BJ (cell line): ENCODE measurements around the gene GALNT2. TPM values are rescaled to one million over a fixed set of nuclear protein-coding genes. Genes with fewer than 3 reads are reported as not detected.
A peak's percentile ranks its signal among the peaks of the same experiment; 100 is the strongest.

ENCODE experiments used
- CTCF ChIA-PET: fragments of 350-600 bp; formaldehyde crosslinking; extraction: SDS; loops from one replicate; lab custom pipeline; 2021; ENCODE audit warnings: antibody characterized with exemption, inconsistent platforms; lab: Yijun Ruan, JAX
- POLR2A ChIA-PET: fragments of 300-600 bp; sonication (Branson Sonifier 250); formaldehyde crosslinking; extraction: SDS; loops from one replicate; lab custom pipeline; 2021; ENCODE audit warnings: antibody characterized with exemption; lab: Charles Lee
- DNase-seq: peaks from one replicate; pipeline ENCODE4 v3.0.0-alpha.2; 2011; ENCODE audit warnings: low read depth
- H3K27me3 ChIP-seq: 2 replicates; pipeline ENCODE4 v1.6.0; 2011; ENCODE audit warnings: low read length; ENCODE audit not compliant: control insufficient read depth, insufficient read depth
- H3K36me3 ChIP-seq: 2 replicates; pipeline ENCODE4 v1.5.1; 2011; ENCODE audit warnings: low read length; ENCODE audit not compliant: control insufficient read depth, insufficient read depth
- H3K4me3 ChIP-seq: 2 replicates; pipeline ENCODE4 v1.5.1; 2011; ENCODE audit warnings: low read depth, mild to moderate bottlenecking, control low read depth, low read length
- polyA plus RNA-seq: library from polyadenylated mRNA; depleted of rRNA; stranded (reverse); fragments of >200 nt; gene quantifications from 2 replicates; pipeline ENCODE4 v1.2.3, GENCODE V29; 2011
- TF ChIP-seq, protein P1 (sequence below): IDR thresholded peaks from 2 replicates; pipeline ENCODE4 v1.5.1; 2011; ENCODE audit warnings: low read depth, mild to moderate bottlenecking, control low read depth, inconsistent platforms, low read length, moderate library complexity; ENCODE audit not compliant: insufficient read depth

GALNT2 gene
- polyA plus RNA-seq, 1 experiment, result 90.9 TPM

- ChIA-PET POLR2A (no interaction called here), CTCF (no interaction called here)
- DNase-seq, result no peak
- no peak overlapping the region for H3K4me3 ChIP-seq
- TF ChIP-seq, protein P1, sequence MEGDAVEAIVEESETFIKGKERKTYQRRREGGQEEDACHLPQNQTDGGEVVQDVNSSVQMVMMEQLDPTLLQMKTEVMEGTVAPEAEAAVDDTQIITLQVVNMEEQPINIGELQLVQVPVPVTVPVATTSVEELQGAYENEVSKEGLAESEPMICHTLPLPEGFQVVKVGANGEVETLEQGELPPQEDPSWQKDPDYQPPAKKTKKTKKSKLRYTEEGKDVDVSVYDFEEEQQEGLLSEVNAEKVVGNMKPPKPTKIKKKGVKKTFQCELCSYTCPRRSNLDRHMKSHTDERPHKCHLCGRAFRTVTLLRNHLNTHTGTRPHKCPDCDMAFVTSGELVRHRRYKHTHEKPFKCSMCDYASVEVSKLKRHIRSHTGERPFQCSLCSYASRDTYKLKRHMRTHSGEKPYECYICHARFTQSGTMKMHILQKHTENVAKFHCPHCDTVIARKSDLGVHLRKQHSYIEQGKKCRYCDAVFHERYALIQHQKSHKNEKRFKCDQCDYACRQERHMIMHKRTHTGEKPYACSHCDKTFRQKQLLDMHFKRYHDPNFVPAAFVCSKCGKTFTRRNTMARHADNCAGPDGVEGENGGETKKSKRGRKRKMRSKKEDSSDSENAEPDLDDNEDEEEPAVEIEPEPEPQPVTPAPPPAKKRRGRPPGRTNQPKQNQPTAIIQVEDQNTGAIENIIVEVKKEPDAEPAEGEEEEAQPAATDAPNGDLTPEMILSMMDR, result no peak
- H3K27me3 ChIP-seq, result no peaks in the 10 kb centered on the region
- 0 out of 2 replicates have a peak, but pooled peaks cover 3% of the 10 kb centered on the region for H3K36me3 ChIP-seq
Measured at GRCh38 chr1:230081751-230082150, 14.7 kb downstream of the GALNT2 start.

GRCh38 chr1:230082211-230082610 lies 15.2 kb downstream of the GALNT2 start:
- TF ChIP-seq, protein P1, result no peak
- DNase-seq, result no peak
- POLR2A ChIA-PET, result no interaction called here
- no peak overlapping the region for H3K4me3 ChIP-seq
- CTCF ChIA-PET, result interaction anchor here (1.3 kb wide), 1 partner anchor 10 kb away, joined by 4 read pairs; no protein-coding TSS in a partner anchor
- H3K27me3 ChIP-seq, result no peaks in the 10 kb centered on the region
- H3K36me3 ChIP-seq, result 0 out of 2 replicates have a peak, but pooled peaks cover 3% of the 10 kb centered on the region

DNA sequence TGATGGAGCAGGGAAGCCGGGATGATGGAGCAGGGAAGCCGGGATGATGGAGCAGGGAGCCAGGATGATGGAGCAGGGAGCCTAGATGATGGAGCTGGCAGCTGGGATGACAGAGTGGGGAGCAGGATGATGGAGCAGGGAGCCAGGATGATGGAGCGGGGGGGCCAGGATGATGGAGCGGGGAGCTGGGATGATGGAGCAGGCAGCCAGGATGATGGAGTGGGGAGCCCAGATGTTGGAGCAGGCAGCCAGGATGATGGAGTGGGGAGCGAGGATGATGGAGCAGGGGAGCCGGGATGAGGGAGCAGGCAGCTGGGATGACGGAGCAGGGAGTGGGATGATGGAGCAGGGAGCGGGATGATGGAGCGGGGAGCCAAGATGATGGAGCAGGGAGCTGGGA lies 16.0 kb downstream of the GALNT2 start:
- Histone ChIP-seq H3K27me3 (no peaks in the 10 kb centered on the region), H3K4me3 (no peak overlapping the region), H3K36me3 (0 out of 2 replicates have a peak, but pooled peaks cover 3% of the 10 kb centered on the region)
- ChIA-PET POLR2A (no interaction called here), CTCF (interaction anchor here (1.3 kb wide), 1 partner anchor 11 kb away, joined by 4 read pairs; no protein-coding TSS in a partner anchor)
- no peak for DNase-seq
- TF ChIP-seq, protein P1, result no peak

- H3K4me3 ChIP-seq, result no peak overlapping the region
- TF ChIP-seq, protein P1, result no peak
- no peaks in the 10 kb centered on the region for H3K27me3 ChIP-seq
- ChIA-PET POLR2A (no interaction called here), CTCF (interaction anchor here (1.3 kb wide), 2 partner anchors 12 to 18 kb away, joined by 3 to 4 read pairs; no protein-coding TSS in a partner anchor)
- 0 out of 2 replicates have a peak, but pooled peaks cover 3% of the 10 kb centered on the region for H3K36me3 ChIP-seq
- DNase-seq, result no peak
Measured at GRCh38 chr1:230083746-230084407, 16.8 kb downstream of the GALNT2 start.

DNA sequence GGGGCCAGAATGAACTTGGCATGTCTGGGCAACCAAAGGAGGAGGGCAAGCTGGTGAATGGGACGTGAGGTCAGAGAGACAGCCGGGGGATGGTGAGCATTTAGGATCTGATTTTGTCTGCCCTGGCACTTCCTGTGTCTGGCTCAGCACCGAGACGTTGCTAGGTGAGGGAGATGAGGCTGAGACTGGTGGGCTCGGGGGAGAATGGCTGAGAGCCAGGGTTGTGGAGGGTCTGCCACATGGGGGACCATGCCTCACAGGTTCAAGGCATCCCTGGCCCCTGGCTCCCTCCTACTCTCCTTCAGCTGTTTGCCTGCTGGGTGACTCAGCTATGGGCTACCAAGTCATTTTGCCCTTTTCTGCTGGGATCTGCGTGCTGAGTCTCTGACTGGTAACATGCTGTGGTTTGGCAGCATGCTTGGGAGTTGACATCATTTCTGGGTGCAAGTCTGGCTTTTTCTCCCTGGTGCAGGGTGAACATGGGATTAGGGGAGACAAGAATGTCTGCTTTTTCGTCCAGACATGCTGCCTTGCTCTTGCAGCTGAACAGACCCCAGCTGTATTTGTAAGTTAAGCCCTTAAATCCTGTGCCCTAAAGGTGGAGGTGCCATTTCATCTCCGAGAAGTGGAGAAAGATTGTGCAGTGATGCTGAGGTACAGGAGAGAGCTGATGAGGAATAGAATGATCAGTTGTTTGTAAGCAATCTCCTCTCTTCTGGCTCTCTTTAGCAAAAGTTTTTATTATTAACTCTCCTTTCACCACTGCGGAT lies 17.6 kb downstream of the GALNT2 start:
- TF ChIP-seq, protein P1, result no peak
- no peak overlapping the region for H3K4me3 ChIP-seq
- ChIA-PET CTCF (interaction anchor here (1.3 kb wide), 1 partner anchor 18 kb away, joined by 3 read pairs; no protein-coding TSS in a partner anchor), POLR2A (no interaction called here)
- no peaks in the 10 kb centered on the region for H3K27me3 ChIP-seq
- peak; percentile 88 for DNase-seq
- 0 out of 2 replicates have a peak, but pooled peaks cover 3% of the 10 kb centered on the region for H3K36me3 ChIP-seq
